Ureter (tissue), 1 donor: ENCODE results near the gene AASS. TPM values are rescaled to one million over a fixed set of nuclear protein-coding genes. Genes with fewer than 3 reads are reported as not detected.

Experiments used
- DNase-seq: peaks from one replicate; pipeline ENCODE4 v3.0.0-alpha.2; 2020; ENCODE audit warnings: low spot score
- total RNA-seq: library from RNA; stranded (reverse); gene quantifications from one replicate; pipeline ENCODE4 v1.2.4, GENCODE V29; 2023
- donor health status: DM: yes; HTN: yes; CAD: no.

AASS gene
- total RNA-seq, 1 donor from 2014 or later = 46.8 TPM

DNA sequence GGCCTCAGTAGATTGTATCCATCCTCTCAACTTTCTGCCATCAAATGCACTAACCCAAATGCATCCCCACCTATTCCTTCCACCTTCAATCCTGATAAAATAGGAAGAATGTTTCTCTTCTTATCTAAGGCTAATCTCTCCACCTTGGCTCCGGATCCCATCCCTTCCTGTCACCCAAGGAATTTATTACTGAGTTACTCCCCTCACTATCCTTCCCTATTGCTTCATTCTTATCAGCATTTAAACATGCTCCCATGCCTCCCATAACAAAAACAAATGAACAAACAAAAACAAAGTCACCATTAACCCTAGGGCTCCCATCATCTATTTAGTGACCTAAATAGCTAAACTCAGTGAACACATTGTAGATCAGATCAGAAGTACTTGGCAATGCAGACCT, 25.3 kb downstream of the AASS start:
- no peak for DNase-seq

DNA sequence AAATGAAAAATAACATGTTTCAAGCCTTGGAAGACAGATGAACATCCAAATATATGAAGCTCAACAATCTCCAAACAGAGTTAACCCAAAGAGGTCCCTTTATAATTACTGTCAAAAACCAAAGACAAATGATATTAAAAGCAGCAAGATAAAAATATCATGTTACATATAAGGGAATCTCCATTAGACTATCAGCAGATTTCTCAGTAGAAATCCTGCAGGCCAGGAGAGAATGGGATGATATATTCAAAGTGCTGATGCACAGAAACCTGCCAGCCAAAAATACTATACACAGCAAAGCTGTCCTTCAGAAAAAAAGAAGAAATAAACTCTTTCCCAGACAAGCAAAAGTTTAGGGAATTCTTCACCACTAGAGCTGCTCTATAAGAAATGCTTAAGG, 41.0 kb downstream of the AASS start:
- DNase-seq = no peak

DNA sequence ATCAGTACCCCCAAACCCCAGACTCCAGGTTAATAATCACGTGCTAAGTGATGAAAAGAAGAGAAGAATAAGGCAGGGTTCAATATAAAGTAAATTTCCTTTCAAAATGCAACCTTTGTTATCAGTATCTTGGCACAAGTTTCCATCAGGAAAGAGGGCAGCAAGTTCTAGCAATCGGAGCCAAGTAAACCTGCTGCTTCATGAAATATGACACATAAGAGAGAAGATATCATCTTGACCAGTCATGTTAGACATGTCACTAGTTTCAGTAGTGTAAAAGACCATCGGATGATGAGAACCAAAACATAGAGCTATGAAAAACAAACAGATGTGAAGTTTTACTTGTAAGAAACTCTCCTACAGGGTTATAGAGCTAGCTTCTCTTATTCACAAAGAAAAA, 44.0 kb downstream of the AASS start:
- DNase-seq = no peak

DNA sequence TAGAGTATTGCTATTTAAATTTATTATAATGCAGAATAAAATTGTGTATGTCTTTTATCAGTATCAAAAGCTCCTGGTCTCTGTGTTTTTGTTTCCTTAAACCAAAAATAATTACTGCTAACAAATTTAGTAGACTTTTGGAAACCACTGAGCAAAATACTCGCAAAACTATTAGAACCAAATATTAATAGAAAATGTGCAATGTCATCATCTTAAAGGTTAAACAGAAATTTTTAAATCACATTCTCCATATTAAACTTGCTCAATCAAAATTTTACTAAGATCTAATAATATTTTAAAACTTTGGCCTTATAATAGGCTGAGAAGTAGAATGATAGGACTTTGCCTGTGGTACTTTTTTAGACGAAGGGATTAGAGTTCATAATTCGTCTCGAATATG, 48.4 kb downstream of the AASS start:
- DNase-seq = no peak

DNA sequence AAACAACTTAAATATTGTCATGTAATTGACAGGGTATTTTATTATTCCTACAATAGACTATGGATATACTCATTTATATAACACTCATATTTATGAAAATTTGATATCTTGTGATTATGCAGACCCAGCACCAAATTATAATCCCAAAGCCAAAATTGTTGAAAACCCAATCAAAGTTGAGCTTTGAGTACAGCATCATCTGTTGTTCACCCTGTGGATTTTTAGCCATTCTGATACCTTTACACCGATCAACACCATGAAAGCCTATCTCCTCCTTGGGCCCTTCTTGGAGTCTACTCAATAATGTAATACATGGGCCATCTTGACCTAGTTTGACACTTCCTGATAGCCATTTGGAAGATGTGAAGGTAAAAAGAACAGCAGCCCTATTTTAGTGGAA, 49.5 kb downstream of the AASS start:
- DNase-seq = no peak

DNA sequence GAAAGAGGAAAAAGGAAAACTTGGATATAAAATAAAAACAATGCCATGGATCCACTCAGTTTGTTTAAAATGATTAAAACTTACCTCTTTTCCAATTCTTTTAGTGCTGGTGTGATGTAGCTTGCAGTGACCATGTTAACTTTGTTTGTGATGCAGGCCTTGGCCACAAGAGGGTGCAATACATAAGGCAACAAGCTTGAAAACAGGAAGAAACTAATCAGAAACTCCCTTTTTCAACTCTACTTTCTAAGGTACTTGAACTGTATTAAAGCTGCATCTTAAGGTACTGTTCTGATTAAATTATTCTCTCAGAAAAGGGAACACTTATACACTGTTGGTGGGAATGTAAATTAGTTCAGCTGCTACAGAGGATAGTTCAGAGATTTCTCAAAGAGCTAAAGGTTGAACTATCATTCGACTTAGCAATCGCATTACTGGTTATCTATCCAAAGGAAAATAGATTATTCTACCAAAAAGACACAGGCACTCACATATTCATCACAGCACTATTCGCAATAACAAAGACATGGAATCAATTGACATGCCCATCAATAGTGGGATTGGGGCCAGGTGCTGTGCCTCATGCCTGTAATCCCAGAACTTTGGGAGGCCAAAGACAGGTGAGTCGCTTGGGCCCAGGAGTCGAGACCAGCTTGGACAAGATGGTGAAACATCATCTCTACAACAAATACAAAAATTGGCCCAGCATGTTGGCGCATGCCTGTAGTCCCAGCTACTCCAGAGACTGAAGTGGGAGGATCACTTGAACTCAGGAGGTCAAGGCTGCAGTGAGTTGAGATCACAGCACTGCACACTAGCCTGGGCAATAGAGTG, 50.9 kb downstream of the AASS start:
- DNase-seq = peak; percentile 65

DNA sequence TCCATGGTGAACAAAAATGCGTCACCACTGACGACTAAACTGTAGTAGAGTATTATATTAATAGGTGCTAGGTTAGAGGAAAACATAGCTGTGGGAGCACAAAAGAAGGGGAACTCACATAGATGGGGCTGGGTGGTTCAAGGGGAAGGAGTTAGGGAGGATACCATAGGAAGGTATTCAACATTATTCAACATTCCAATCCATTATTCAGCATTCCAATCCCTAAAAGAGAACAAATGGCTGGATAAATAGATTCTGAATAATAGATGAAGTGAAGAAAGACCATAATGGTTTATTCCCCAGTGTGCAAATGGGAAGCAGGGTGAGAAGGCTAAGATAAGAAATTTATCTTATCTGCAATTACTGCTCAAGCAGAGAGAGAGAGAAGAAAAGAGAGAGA, 61.4 kb downstream of the AASS start:
- no peak for DNase-seq

DNA sequence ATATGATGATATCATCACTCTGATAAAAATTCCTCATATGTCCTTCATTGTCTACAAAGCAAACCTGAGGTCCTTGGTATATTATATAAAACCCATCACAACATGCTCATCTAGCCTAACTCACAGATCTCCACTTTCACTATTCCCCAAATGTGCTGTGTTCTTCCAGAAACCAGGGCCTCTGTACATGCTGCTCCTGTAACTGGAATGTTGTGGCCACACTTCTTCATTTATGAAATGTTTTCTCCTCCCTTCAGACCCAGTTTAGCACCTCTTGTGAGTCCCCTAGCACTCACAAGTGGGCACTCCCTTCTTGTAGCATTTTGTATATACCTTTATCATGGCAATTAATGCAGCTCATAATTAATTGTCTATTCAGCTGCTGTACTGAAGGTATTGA, 61.9 kb downstream of the AASS start:
- DNase-seq = no peak

DNA sequence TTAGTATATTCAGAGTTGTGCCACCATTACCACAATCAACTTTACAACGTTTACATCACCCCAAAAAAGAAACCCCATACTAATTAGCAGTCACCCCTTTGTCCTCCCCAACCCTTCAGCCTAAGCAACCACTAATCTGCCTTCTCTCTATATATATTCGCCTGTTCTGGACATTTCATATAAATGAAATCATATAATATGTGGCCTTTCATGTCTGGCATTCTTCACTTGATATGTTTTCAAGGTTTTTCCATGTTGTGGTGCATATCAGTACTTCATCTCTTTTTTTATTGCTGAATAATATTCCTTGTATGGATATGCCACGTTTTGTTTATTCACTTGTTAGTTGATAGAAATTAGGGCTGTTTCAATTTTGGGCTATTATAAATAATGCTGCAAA, 70.4 kb downstream of the AASS start:
- no peak for DNase-seq

DNA sequence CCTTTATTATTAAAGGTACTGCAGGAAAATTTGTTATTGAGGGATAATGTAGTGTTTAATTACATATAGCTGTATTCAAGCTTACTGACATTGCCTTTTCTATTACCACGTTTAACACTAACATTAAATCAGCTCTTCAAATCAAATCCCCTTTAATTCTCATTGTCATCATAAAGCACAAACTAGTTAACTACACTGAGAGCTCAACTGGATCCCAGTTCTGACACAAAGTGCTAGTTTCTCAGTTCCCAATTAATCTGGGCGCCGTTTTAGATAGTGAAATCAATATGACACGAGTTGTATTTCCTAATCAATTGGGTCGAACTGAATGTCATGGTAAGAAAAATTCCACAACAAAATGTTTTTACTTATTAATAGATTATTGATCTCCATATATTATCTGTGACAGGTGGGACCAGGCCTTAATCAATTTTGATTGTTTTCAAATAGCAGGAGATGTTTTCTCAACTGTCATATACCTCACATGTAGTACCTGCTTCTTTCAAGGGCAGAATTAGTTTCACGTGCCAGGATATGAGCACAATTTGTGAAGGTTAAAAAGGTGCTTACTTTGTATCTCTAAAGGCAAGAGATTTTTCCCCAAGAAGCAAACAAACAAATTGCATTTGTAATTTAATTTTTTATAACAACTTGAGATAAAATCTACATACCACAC, 71.0 kb downstream of the AASS start:
- DNase-seq = no peak

DNA sequence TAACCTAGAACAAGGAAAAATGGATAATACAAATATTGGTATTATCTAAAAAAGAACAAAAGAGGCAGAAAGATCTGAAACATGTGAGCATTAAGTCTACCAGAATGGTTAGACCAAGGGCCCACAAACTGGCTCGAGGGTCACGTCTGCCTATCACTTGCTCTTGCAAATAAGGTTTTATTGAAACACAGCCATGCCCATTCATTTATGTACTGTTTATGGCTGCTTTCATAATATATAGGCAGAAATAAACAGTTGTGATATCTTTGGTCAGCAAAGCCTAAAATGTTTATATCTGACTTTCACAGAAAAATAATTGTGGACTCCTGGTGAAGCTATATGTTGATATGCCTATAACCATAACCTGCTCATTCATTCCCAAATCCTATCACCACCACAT, 71.8 kb downstream of the AASS start:
- DNase-seq = no peak

DNA sequence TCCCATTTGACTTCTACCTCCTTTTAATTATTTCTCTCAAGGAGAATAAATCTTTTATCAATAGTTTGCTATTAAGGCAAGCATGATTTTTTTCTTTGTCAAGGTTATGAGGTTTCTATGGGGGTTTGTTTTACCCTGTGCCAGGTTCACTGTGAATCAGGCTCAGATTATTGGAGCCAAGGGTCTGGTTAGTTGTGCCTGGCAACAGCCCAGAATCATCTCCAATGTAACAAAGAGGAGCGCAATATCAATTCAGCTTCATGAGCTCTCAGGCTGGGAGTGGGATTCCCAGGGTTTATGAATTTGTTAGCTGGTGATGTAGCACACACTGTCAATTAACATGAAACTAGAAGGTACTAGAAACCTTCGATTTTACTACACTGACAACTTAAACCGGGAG, 73.2 kb downstream of the AASS start:
- no peak for DNase-seq

DNA sequence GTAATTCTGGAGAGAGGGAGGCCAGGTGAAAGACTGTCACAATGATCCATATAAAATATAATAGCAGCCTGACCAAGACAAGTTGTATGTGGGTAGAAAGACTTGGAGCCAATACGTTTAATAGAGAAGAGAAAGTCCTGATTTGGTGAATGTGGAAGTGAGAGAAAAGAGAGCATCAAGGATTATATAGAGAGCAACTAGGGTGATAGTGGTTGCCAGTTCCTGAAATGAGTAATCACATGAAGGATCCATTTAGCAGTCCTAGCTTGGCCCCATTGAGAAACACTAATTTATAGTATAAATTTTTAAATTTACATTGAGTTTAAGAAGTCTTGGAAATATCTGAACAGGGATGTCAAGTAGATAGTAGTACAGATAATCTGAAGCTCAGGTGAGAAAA, 74.0 kb downstream of the AASS start:
- DNase-seq = no peak

DNA sequence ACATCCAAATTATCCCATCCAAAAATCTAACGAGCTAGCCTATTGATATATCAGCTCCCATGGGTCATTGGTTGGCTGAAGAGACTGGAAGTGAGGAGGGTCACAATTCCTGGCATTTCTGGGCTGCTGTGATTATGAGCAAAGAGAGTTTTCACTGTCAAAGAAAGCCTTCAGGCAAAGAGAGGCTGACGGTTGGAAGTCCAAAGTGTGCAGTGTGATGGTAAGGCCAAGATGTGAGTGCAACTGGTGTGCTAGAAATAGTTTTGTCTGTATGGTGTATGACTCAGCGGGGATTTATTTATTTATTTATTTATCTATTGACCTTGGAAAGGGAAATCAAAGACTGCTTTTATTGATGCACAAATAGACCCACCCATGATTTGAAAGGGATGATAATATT, 75.0 kb downstream of the AASS start:
- no peak for DNase-seq

DNA sequence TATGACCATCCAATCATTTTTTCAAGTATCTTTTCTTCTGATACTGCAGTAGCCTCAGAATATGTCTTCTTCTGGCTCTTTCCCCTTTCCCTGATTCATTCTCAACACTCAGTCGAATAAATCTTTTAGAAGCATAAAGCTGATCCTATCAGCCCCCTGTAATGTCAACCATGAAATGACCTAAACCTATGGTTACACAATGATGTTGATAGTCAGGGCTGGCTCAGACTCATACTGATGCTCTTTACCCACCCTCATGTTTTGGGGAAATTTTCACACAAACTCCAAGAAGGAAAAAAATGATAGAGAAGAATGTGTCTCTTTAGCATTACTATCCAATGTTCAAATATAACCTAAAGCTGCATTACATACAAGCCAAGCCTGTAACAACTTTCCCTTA, 76.0 kb downstream of the AASS start:
- no peak for DNase-seq

DNA sequence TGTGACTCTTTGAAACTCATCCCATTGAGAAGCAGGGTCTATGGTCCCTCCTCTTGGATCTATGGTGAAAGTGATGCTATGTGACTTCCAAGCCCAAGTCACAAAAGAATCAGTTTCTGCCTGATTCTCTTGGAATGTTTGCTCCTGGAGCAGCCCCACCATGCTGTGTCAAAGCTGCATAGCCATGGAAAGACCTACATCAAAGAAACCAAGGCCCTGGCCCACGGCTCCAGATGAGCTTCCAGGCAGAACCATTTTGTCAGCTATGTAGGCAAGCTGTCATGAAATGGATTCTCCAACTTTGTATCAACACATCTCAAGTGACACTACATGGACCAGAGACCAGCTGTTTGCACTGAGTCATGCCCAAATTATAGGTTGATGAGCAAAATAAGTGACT, 77.0 kb downstream of the AASS start:
- DNase-seq = no peak

DNA sequence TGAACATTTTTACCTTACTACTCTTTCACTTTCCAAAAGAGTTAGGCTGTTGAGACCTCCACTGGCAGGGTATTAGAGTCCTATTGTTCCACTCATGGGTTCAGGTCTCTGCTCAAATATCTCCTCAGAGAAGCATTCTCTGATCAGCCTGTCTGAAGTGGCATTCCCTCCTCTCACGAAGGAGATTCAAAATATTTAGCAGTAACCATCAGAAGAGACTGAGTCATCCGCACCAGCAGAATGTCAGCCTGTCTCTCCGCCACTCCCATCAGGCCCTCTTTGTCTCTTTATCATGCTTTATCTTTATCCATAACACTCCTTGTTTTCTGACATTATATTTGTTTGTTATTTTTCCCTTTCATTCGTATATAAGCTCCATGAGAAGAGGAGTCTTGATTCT, 79.1 kb downstream of the AASS start:
- DNase-seq = no peak

DNA sequence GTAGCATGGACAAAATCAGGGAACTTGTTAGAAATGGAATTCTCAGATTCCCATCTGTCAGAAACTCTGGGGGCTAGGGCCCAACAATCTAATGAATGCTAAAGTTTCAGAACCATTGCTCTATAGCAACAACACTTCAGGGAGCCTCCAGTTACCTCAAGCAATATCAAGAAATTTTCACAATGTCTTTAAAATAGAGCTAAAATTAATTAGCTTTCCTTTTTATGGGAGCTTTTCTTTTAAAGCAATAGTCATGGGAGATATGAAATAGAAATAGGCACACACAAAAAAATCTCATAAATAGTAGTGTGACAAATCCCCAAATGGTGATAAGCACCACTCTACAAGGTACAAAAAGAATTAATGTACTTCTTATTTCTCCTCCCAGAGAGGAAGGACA, 80.9 kb downstream of the AASS start:
- no peak for DNase-seq

DNA sequence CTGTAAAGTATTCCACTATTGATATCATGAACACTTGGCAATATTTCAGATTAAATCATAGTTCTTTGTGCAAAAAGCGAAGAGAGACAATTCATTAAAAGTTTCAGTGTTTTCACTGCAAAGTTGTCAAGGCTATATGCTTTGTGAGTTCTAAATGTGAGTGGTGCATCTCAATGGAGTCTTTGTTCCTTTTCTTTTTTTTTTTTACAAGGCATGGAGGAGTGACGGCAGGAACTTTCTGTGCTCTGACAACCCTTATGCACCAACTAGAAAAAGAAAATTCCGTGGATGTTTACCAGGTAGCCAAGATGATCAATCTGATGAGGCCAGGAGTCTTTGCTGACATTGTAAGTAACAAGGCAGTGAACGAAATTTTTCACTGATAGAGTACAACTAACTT, 84.5 kb downstream of the AASS start:
- DNase-seq = no peak

DNA sequence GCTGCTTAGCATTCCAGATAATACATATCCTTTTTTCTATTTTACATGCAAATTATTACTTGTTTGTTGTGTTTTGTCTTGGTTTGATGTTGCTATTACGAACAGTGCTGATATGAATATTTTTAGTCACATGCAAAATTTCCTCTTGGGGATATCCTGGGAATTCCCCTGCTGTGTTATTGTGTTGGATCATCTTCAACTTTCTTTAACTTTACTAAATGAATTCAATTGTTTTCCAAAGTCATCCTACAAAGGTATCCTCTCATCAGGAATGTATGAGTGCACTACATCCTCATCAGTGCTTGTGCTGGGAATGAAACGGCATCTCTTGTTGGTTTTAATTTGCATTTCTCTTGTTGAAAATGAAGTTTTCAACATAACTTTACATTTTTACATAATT, 87.1 kb downstream of the AASS start:
- no peak for DNase-seq

DNA sequence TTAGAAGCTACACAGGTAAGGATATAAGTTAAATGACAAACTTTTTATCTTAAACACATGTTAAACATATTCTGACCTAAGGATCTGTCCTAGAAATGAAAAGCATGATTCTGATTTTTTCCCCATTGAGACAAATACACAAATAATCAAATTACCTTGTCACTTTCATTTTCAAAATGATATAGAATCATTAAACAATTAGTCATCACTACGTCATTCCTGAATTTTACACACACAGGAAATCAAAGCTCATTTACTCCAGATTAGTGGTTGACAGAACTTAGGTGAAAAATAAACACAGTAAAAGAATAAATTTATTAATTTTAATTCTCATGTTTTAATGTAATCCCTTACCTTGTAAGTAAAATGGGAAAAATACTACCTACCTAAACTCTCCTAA, 89.0 kb downstream of the AASS start:
- no peak for DNase-seq

DNA sequence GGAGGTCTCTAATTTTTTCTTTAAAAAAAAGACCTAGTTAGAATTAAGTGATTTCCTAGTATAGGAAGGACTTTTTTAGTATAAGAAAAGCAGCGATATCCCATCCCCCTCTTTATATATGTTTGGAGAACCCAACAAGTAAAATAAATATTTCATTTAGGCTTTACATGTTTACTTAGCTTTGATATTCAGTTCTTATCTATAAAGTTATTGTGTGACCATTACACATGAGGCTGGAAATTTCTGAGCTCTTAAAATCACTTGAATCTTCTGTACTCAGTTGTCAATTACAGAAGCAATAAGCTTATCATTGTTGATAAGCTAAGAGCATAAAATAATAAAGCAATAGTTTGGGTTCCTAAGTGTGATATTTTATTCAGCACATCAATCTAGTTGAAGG, 89.7 kb downstream of the AASS start:
- DNase-seq = no peak

DNA sequence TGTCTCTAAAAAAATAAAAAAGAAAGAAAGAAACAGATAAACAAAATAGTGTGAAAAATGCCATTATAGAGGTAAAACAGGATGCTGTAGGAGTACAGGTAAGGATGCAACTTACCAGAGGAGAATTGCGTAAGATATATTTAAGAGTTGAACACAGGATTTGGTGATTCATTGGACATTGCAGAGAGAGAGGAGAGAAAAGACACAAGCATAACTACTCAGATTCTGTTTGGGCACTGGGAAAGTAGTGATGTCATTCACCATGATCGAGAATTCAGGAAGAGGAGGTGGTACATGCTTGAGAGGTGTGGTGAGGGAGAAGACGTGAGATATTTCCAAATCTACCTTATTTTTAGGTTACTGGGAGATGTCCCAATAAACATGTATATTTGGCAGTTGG, 97.6 kb downstream of the AASS start:
- no peak for DNase-seq

DNA sequence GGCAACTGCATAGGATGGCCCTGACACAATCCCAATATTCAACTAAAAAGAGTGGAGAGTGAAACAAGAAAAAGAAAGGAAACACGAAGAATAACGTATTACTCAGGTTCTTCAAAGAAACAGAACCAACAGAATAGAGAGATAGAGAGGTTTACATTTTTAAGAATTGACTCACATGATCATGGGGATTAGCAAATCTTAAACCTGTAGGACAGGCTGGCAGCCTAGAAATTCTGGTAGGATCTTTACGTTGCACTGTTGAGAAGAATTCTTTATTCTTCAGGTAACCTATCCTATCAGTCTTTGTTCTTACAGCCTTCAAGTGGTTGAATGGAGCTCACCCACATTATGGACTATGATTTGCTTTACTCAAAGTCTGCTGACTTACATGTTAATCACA, 103.9 kb downstream of the AASS start:
- DNase-seq = no peak
